Activated T-cell treated with anti-CD3 and anti-CD28 coated beads for 24 hours (primary cell): ENCODE measurements around the gene RABGAP1.

ENCODE experiments used
- DNase-seq: peaks from one replicate; pipeline ENCODE4 v3.0.0-alpha.2; 2020; ENCODE audit warnings: low read depth

Gene RABGAP1

GRCh38 chr9:123046406-123047195 lies 105.8 kb downstream of the RABGAP1 start:
- no peak for DNase-seq

GRCh38 chr9:123048748-123049147 lies 107.9 kb downstream of the RABGAP1 start:
- no peak for DNase-seq

GRCh38 chr9:123049589-123050222 lies 108.9 kb downstream of the RABGAP1 start:
- no peak for DNase-seq

GRCh38 chr9:123053046-123053445 lies 112.2 kb downstream of the RABGAP1 start:
- no peak for DNase-seq

GRCh38 chr9:123053711-123054110 lies 112.9 kb downstream of the RABGAP1 start:
- no peak for DNase-seq

GRCh38 chr9:123058834-123059233 lies 118.0 kb downstream of the RABGAP1 start:
- no peak for DNase-seq

GRCh38 chr9:123059472-123060220 lies 118.8 kb downstream of the RABGAP1 start:
- DNase-seq = no peak

- no peak for DNase-seq
Observed at GRCh38 chr9:123061216-123061615, 120.4 kb downstream of the RABGAP1 start.

GRCh38 chr9:123062351-123063176 lies 121.7 kb downstream of the RABGAP1 start:
- no peak for DNase-seq

GRCh38 chr9:123063177-123063598 lies 122.4 kb downstream of the RABGAP1 start:
- no peak for DNase-seq

GRCh38 chr9:123063896-123064295 lies 123.1 kb downstream of the RABGAP1 start:
- no peak for DNase-seq

GRCh38 chr9:123064716-123065115 lies 123.9 kb downstream of the RABGAP1 start:
- DNase-seq = no peak

GRCh38 chr9:123065196-123065595 lies 124.4 kb downstream of the RABGAP1 start:
- no peak for DNase-seq

- DNase-seq = no peak
Observed at GRCh38 chr9:123067136-123067535, 126.3 kb downstream of the RABGAP1 start.

- no peak for DNase-seq
Observed at GRCh38 chr9:123069010-123069481, 128.2 kb downstream of the RABGAP1 start.

GRCh38 chr9:123070198-123070597 lies 129.4 kb downstream of the RABGAP1 start:
- no peak for DNase-seq

- DNase-seq = no peak
Observed at GRCh38 chr9:123072407-123072995, 131.7 kb downstream of the RABGAP1 start.

- no peak for DNase-seq
Observed at GRCh38 chr9:123073441-123073840, 132.6 kb downstream of the RABGAP1 start.

- no peak for DNase-seq
Observed at GRCh38 chr9:123073991-123074422, 133.2 kb downstream of the RABGAP1 start.

GRCh38 chr9:123074628-123075027 lies 133.8 kb downstream of the RABGAP1 start:
- no peak for DNase-seq

GRCh38 chr9:123080444-123080843 lies 139.6 kb downstream of the RABGAP1 start:
- DNase-seq = no peak
